Stimulated activated CD4-positive, alpha-beta T cell treated with anti-CD3 and anti-CD28 coated beads, Interleukin-15, amount 100 ng/mL, for 24 hours (primary cell): ENCODE results near the gene AGRP.
A peak's percentile ranks its signal among the peaks of the same experiment; 100 is the strongest.
"Not testable (repeated sequence)": the region's sequence is repeated elsewhere in the genome, so short reads cannot be mapped to it uniquely, and the experiment has no call there.

ENCODE experiments used
- DNase-seq: peaks from one replicate; pipeline ENCODE4 v3.0.0-alpha.2; 2020

Gene AGRP

GRCh38 chr16:67483150-67483549 lies at the start of gene AGRP:
TSS of gene AGRP (minus strand) at chr16:67483547. CDS start at chr16:67483398, 149 bp downstream.
- DNase-seq: no peak

- no peak for DNase-seq
Observed at GRCh38 chr16:67531247-67531646, 47.9 kb upstream of the AGRP start.

DNA sequence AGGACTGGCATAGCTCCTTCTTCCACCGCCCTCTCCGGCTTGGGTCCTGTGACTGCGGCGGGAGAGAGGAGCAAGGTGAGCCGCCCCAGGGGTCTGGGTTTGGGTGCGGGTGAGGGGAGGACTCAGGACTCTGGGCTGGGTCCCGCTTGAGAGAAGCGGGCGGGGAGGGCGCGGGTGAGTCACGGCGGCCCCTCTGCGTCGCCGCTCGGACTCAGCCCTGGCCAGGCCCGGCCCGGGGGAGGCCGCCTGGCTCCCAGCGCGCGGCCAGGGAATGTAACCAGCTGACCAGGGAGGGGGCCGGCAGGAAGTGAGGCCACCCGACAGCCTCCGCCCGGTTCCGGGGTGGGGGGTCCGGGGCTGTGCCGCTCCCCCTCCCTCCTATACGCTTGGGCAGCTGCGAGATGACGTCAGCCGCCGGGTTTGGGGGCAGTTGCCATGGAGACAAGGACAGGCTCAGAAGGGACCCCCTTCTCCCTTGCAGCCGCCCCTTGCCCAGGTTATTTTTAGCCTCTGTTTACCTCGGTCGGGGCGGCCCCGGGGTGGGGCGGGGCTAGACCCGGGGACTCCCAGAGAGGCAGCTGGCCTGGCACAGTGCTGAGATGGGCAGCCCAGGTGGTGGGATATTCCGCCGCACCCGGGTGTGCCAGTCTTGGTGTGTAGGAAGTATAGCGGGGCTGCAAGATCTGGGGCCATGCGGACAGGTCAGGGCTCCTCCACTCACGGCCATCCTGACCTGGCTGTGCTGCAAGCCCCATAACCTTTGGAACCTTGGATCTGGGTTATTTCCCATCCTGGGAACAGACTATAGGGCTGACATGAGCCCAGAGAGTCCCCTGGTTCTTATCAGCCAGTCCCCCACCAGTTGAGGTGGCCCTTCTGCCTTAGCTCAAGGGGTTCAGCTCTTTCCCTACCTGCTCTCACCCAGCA lies 46.9 kb upstream of the AGRP start:
- DNase-seq: peak; percentile 28

GRCh38 chr16:67529582-67530012 lies 46.2 kb upstream of the AGRP start:
- no peak for DNase-seq

DNA sequence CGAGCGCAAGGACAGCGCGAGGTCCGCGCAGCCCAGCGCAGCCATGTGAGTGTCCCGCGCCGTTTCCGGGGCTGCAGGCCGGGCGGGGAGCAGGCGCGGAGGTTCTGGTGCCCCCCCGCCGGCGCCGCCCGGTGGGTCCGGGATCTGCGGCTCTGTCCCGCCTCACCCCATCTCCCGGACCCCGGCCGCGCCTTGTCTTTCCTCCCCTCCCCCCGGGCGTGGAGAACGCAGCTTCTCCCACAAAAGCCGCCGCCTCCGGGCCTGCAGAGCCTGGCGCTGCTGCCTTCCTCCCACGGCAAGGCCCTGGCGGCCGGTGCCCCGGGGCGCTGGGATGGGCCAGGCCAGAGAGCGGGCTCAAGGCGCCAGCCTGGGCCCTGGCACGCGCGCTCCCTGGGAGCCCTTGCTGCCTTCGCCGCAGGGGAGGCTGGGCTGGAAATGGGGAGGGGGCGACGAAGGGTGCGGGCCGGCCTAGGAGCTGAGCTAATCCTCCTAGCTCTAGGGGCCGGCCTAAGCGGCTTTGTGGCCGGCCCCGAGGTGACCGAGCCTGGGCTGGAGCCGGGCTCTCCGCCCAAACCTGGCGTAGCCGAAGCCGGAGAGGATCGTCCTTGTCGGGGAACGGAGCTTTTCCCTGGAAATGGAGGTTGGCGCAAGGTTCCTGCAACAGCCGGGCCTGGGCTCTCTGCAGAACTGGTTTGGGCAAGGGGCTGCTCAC lies 45.7 kb upstream of the AGRP start:
- peak; percentile 60 for DNase-seq

DNA sequence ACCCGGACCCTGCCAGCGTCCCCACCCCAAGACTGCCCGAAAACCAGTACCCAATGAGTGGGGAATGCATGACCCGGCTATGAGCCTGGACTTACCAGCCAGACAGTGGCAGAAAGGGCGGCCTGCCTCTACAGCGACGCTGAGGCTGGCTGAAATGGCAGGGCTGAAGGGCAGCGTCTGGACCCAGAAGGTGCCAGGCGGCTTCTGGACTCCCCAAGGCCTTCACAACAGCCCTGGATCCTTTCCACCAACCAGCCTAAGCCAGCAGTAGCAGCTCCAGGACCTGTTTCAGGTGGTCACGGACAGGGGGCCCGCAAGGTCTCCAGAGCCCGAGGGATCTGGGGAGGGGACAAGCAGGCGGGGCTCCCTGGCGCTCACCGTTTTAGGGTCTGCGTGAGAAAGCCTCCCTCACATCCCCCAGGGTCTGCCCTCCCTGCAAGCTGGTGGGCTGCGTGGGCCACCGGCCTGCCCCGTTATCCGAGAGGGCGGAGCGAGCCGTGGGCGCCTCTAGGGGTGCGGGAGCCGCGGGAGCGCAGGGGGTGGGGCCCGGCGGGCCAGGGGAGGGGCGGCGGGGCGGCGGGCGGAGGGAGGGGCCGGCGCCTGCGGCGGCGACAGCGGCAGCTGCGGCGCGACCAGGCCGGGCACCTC lies 45.0 kb upstream of the AGRP start, which contains the start of gene RIPOR1:
TSS of gene RIPOR1 (plus strand) at position 608 of the 648 bp plus-strand sequence. CDS start 9,618 bp downstream, outside the sequence.
- peak; percentile 71 for DNase-seq

DNA sequence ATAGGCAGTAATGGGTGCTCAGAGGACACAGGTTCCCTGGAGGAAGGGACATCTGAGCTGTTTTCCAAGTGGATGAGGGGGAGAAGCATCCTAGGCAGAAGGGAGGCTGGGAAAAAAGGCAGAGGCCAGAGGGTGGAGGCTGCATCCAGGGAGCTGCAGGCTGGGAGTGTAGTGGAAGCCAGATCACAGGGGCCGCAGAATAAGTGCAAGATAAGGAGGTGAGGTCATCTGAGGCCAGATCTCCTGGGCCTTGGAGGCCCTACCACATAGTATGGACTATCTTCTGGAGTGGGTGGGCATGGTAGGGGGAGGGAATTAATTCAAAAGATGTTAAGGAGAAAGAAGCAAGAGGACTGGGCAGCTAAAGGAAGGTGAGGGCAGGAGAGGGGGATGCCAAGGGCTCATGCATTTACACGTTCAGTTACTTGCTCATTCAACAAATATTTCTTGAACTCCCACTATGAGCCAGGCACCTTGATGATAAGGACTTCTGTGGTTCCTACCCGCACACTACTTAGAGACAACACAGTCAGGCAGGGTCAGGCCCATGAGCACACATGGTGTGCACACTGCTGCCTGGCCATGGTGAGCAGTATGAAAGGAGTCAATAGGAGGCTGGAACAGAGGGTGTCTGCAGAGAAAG lies 42.9 kb upstream of the AGRP start:
- DNase-seq: no peak

DNA sequence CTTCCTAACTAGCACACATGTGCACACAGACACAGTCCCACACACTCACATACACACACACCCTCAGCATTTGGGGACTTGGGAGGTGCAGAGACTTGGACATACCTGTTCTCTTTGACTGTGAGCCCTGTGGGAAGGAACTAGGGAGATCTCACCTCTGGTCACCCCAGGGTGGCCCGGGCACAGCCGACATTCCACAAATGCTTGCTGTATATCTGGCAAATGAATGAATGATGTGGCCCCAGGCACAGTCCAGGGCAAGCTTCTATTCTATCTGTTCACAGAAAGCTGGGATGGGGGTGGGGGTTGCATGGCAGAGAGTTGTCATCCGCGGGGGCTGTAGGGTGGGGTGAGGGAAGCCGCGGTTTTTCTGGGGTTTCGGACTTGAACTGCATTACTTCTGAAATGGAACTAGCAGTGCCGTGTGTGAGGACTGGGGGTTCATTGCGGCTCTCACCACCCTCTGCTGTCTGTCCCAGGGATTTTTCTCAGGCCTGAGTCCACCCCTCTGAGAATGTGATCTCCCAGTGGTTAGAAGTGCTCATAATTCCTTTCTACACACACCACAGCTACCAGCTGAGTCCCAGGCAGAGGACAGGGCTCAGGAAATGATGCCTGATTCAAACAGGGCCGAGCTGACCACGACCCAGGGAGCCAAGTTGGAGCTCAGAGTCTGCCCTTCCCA lies 42.0 kb upstream of the AGRP start:
- no peak for DNase-seq

- peak; percentile 99 for DNase-seq
Observed at GRCh38 chr16:67521095-67521804, 37.9 kb upstream of the AGRP start.

GRCh38 chr16:67519242-67519641 lies 35.9 kb upstream of the AGRP start:
- no peak for DNase-seq

- no peak for DNase-seq
Observed at GRCh38 chr16:67518676-67519075, 35.3 kb upstream of the AGRP start.

- DNase-seq: no peak
Observed at GRCh38 chr16:67517661-67518423, 34.5 kb upstream of the AGRP start.

DNA sequence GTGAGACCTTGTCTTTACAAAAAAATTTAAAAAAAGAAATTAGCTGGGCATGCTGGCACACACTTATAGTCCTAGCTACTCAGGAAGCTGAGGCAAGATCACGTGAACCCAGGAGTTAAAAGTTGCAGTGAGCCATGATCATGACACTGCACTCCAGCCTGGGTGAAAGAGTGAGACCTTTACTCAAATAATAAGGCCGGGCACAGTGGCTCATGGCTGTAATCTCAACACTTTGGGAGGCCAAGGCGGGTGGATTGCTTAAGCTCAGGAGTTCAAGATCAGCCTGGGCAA lies 33.8 kb upstream of the AGRP start:
- DNase-seq: no peak

DNA sequence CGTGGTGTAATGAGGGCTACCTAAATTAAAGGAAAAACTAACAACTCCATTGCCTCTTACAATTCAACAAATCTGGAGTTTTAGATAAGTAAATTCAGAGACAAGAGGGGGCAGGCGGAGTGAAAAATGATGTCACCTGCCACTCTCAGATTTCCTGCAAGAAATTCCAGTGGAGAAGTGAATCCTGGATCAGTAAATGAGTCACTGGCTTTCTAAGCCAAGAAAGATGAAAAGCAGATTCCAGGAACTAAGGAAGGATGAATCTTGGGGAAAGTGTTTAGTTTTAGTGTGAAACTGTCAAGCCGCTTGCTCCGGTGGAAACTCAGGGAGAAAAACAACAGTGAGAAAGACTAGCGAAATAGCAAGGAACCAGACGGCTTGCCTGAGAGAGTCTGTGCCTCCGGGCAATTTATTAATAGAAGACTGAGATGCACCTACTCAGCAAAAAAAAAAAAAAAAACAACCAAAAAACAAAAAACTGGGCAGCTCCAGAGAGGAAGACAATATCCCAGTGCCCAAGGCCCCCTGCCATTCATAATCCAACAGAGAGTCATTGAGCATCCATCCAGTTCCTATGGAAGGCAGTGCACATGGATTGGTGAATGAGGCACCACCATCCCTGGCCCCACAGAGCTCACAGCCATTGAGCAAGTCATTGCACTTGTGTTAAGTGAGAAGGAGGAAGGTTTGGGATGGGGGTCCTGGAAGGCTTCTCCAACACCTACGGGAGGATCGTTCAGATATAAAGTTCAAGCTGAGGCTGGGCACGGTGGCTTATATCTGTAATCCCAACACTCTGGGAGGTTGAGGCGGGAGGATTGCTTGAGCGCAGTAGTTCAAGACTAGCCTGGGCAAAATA lies 33.2 kb upstream of the AGRP start:
- DNase-seq: no peak

DNA sequence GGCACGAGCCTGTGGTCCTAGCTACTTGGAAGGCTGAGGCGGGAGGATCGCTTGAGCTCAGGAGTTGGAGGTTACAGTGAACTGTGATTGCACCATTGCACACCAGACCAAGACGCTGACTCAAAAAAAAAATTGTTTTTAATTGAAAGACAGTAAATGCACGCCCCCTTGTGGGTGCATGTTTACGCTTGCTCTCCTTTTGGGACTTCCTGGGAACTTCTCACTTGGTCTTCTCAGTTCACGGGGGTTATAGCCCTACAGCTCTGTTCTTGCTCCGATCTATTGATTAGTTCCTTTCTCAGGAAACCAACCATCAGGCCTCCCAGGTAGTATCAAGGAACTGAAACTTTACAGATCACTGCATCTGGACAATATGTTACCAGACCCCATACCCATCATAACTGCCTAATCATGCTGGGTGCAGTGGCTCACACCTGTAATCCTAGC lies 31.1 kb upstream of the AGRP start:
- DNase-seq: peak; percentile 88

DNA sequence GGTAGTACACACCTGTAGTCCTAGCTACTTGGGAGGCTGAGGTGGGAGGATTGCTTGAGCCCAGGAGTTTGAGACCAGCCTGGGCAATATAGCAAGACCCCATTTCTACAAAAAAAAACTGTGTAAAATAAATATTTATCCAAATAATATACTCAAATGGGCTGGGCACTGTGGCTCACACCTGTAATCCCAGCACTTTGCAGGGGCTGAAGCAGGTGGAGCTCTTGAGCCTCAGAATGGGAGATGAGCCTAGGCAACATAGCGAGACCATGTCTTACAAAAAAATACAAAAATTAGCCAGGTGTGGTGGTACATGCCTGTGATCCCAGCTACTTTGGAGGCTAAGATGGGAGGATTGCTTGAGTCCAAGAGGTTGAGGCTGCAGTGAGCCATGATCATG lies 30.5 kb upstream of the AGRP start:
- not testable (repeated sequence) for DNase-seq

GRCh38 chr16:67509016-67509415 lies 25.7 kb upstream of the AGRP start:
- no peak for DNase-seq

DNA sequence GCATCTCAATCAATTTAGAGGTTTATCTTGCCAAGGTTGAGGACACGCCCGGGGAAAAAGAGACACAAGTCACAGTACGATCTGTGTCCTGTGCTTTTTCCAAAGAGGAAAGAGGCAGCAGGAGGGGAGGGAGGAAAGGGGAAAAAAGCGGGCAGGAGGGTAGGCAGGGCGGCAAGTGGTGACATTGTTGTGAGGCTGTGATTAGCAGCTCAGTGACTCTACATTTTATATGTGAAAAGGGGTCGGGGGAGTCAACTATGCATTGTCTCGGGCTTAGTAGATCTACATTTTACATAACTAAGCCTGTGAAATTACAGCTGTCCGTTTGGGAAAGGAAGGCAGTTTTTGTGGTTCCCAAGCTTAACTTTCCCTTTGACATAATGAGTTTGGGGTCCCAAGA lies 23.1 kb upstream of the AGRP start:
- no peak for DNase-seq

GRCh38 chr16:67504031-67505021 lies 21.0 kb upstream of the AGRP start:
- peak; percentile 42 for DNase-seq
